Skin of body (tissue), 2 donors: ENCODE results near the gene KRTAP4-11. TPM values are rescaled to one million over a fixed set of nuclear protein-coding genes. Genes with fewer than 3 reads are reported as not detected.
"Not testable (repeated sequence)": the region's sequence is repeated elsewhere in the genome, so short reads cannot be mapped to it uniquely, and the experiment has no call there.

Experiments used
- DNase-seq: peaks from one replicate; lab custom pipeline; 2025; lab: John Stamatoyannopoulos, UW
- total RNA-seq: library from RNA; depleted of rRNA; stranded (reverse); fragments of >200 nt; gene quantifications from one replicate; pipeline ENCODE4 v1.2.3, GENCODE V29; 2014

The KRTAP4-11 gene
- total RNA-seq = 0.79 TPM

- not testable (repeated sequence) for DNase-seq
Measured at GRCh38 chr17:41117846-41118386, at the start of gene KRTAP4-11. KRTAP4-11 (minus strand) TSS chr17:41118373; CDS start chr17:41118315, 58 bp downstream.

DNA sequence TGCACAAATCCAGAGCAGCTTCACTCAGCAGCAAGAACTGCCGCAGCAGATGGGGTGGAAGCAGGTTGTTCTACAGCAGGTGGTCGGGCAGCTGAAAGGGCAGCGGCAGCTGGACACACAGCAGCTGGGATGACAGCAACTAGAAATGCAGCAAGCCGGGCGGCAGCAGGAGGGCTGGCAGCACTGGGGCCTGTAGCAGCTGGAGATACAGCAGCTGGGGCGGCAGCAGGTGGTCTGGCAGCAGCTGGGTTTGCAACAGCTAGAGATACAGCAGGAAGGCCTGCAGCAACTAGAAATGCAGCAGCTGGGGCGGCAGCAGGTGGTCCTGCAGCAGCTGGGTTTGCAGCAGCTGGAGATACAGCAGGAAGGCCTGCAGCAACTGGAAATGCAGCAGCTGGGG is 49.4 kb upstream of the KRTAP4-11 start:
- no peak for DNase-seq

DNA sequence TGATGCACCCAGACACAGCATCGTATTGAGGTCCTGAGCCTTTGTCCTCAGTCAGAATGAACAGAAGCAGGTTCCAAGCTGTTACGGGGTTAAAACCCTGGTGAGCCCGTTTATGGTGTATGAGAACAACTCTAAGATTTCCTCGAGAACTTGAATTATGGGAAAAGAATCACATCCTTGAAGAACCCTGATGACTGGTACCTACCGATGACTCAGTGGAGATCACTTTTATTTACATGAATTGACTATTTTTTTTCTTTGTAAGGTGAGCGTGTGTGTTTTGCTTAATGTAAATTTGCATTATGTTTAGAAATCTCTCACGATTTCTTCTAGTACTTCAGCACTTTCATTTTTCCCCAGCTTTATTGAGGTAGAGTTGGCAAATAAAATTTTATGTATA is 45.7 kb upstream of the KRTAP4-11 start:
- no peak for DNase-seq

DNA sequence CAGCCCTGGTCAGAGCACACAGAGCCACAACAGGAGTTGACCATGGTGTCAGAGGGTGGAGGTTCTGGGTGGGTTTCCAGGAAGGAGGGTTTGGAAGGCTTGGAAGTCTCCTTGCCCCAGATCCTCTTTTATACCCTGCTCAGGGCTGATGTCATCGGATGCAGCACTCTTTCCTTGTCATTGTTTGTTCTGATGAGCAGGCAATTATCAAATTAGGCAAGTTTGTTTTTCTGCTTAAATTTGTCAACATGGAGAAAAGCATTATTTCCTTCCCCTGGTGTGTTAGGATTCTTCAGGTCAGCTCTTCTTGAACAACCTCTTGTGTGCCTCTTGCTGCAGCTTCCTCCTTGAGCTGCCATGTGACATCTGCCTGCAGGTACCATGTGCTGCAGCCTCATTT is 42.5 kb upstream of the KRTAP4-11 start, which contains the start of gene KRTAP4-4:
Gene KRTAP4-4 (minus strand): TSS at position 101 of the 400 bp plus-strand sequence. CDS start 57 bp downstream, at position 44.
- no peak for DNase-seq

- DNase-seq = not testable (repeated sequence)
Measured at GRCh38 chr17:41160190-41160589, 42.0 kb upstream of the KRTAP4-11 start.

DNA sequence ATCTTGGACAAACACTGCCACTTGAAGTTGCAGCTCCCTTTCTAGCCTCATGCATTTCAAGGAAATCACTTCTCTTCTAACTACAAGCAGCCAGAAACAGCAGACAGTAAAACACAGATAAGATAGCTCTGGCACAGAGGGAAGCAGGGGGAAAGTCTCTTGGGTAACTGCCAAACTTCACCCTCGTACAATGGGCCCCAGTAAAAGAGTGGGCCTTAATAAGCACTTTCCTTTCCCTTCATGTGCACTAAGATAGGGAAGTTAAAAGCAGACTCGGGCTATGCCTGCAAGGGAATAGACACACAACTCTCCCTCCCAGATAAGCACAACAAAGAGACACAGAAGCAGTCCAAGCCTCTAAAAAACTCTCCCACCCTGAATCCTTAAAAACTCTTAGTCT is 35.7 kb upstream of the KRTAP4-11 start:
- DNase-seq = no peak

DNA sequence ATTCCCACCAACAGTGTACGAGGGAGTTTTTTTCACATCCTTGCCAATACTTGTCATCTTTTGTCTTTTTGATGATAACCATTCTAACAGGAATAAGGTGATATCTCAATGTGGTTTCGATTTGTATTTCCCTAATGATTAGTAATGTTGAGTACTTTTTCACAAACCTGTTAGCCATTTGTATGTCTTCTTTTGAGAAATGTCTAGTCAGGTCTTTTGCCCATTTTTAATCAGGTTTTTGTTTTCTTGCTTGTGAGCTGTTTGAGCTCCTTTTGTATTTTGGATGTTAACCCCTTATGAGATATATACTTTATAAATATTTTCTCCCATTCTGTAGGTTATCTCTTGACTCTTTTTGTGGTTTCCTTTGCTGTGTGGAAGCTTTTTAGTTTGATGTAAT is 33.4 kb upstream of the KRTAP4-11 start:
- DNase-seq = no peak

DNA sequence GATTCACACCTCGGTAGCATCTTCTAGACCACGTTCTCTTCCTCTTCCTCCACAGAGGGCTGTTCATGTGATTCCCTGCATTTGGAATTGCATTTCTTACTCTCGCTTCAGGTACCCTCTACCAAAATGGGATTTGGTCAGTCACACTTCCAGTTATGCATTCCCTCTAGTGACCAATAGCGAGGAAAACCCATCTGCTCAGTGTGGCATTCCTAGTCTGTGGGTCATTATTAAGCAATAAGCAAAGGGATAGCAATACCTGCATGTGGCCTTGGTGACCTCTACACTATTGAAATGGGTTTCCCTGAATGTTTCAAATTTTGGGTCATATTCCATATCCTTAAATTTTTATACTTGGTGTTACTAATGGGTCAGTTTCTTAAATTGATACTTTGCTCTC is 31.9 kb upstream of the KRTAP4-11 start:
- DNase-seq = no peak

DNA sequence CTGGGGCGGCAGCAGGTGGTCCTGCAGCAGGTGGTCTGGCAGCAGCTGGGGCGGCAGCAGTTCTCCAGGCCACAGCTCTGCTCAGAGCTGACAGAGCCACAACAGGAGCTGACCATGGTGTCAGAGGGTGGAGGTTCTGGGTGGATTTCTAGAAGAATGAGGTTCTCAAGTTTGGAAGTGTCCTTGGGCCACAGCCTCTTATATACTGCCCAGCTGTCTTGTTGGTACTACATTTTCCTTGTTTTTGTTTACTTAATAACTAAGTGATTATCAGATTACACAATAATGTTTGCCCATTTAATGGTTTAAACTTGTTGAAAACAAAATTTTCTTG is 31.4 kb upstream of the KRTAP4-11 start, which contains the start of gene KRTAP4-5:
Gene KRTAP4-5 (minus strand): TSS at position 174 of the 334 bp plus-strand sequence. CDS start 58 bp downstream, at position 116.
- no peak for DNase-seq

GRCh38 chr17:41148971-41149651 is 30.9 kb upstream of the KRTAP4-11 start:
- not testable (repeated sequence) for DNase-seq

- DNase-seq = no peak
Measured at GRCh38 chr17:41147531-41148204, 29.5 kb upstream of the KRTAP4-11 start.

DNA sequence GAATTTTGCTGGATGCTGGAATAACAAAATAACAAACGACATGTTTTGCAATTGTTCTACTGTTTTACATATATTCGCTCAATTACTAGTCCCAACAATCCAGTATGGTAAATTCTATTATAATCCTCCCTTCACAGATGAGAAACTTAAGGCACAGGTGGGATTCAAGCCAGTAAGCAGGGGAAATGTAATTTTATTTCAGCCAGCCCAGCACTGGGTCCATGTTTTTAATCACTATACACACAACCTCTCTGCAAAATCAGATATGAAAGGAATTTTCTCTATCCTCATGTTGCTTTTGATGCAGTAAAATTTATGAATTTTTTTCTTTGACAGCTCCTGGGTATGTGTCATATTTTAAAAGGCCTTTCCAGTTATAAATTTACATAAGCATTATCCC is 27.1 kb upstream of the KRTAP4-11 start:
- no peak for DNase-seq

DNA sequence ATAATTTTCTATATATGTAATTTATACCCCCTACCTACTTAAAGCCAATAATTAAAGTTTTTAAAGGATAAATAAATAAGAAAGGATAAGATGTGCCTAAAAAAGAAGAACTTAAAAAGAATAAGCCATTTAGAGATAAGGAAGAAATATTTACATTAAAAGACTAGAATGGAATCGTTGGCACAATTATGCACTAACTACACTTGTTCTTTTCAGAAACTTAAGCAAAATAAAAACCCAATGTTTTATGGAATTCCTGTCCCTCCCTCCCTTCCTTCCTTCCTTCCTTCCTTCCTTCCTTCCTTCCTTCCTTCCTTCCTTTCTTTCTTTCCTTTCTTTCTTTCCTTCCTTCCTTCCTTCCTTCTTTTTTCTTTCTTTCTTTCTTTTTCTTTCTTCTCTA is 26.7 kb upstream of the KRTAP4-11 start:
- DNase-seq = no peak

GRCh38 chr17:41141361-41141760 is 23.2 kb upstream of the KRTAP4-11 start:
- no peak for DNase-seq

GRCh38 chr17:41140360-41141131 is 22.4 kb upstream of the KRTAP4-11 start, which contains the start of gene KRTAP4-6:
KRTAP4-6 (minus strand) TSS chr17:41140544; CDS start chr17:41140487, 57 bp downstream.
- DNase-seq = no peak

- DNase-seq = not testable (repeated sequence)
Measured at GRCh38 chr17:41139865-41140264, 21.7 kb upstream of the KRTAP4-11 start.

- no peak for DNase-seq
Measured at GRCh38 chr17:41133880-41134735, 15.9 kb upstream of the KRTAP4-11 start.

- no peak for DNase-seq
Measured at GRCh38 chr17:41131979-41132378, 13.8 kb upstream of the KRTAP4-11 start.

DNA sequence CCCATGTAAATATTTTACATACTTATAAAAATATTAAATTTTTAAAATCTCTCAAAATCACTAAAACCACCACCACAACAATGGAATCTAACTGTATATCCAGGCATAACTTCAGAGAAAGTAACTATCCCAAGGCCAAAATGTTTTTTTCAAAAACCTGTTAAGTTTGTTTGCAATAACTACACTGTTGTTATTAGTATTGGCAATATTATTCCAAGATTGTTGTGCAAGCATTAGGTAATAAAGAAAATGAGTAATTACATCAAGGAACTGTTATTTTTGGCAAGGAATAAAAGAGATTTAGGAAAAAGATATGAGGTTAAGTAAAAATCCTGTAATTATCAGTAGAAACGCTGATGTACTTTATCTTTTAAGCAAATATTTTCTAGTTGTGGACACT is 9.2 kb upstream of the KRTAP4-11 start:
- no peak for DNase-seq

GRCh38 chr17:41126412-41126811 is 8.2 kb upstream of the KRTAP4-11 start:
- no peak for DNase-seq

DNA sequence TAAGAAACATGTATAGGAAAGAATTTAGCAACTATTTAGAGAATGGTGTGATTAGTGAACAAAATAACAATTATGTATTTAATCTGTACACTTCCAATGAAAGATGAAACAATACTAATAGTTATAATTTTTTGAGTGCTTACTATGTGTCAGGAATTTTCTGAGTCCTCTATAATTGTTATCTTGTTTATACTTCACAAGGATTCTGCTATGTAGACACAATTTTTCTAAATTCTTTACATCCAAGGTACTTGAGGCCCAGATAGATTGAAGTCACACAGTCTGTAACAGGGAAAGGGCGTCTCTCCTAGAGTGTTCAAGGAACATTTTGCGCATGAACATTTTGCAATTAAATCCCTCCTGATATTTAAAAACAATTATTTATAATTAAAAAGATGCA is 6.9 kb upstream of the KRTAP4-11 start:
- no peak for DNase-seq
